ENCODE results near the gene TTC13. TPM values are rescaled to one million over a fixed set of nuclear protein-coding genes. Genes with fewer than 3 reads are reported as not detected.
A peak's percentile ranks its signal among the peaks of the same experiment; 100 is the strongest.

Gene TTC13
- total and polyA plus RNA-seq, 3 donors from 2014 or later: 7.5 to 18.5 (median 10.2) TPM

GRCh38 chr1:230861489-230861888 is 117.2 kb downstream of the TTC13 start:
- WGBS, 2 donors: 95% methylated on average over 11 to 13 of the region's 13 CpGs
- TF ChIP-seq CTCF (IDR thresholded peaks at IDR 0.05) (no peak), POLR2A (IDR thresholded peaks at IDR 0.05) (no peak)
- Histone ChIP-seq H3K27ac (no peak overlapping the region), H3K36me3 (ENCODE audit: low read depth, missing control alignments) (no peaks in the 10 kb centered on the region), H3K4me3 (no peak overlapping the region), H3K9me3 (no peaks in the 10 kb centered on the region), H3K27me3 (no peaks in the 10 kb centered on the region), H3K4me1 (peaks cover 14% of the 10 kb centered on the region)
- intact Hi-C loops (cut with DNase I; ENCODE audit: low total_unique reads): no loop called here
- DNase-seq: no peak

GRCh38 chr1:230860617-230861384 is 117.9 kb downstream of the TTC13 start:
- Histone ChIP-seq H3K9me3 (no peaks in the 10 kb centered on the region), H3K4me3 (no peak overlapping the region), H3K36me3 (ENCODE audit: low read depth, missing control alignments) (no peaks in the 10 kb centered on the region), H3K27ac (no peak overlapping the region), H3K4me1 (peaks cover 14% of the 10 kb centered on the region), H3K27me3 (no peaks in the 10 kb centered on the region)
- no peak for TF ChIP-seq CTCF (IDR thresholded peaks at IDR 0.05)
- TF ChIP-seq POLR2A (IDR thresholded peaks at IDR 0.05): no peak
- 88 to 90% methylated on average over 9 of the region's 9 CpGs for WGBS, 2 donors
- intact Hi-C loops (cut with DNase I; ENCODE audit: low total_unique reads): no loop called here
- no peak for DNase-seq

- H3K27me3 ChIP-seq: no peaks in the 10 kb centered on the region
- H3K9me3 ChIP-seq: no peaks in the 10 kb centered on the region
- WGBS, 2 donors: 52 to 60% methylated on average over 12 of the region's 12 CpGs
- intact Hi-C loops (cut with DNase I; ENCODE audit: low total_unique reads): no loop called here
- no peak for TF ChIP-seq CTCF (IDR thresholded peaks at IDR 0.05)
- TF ChIP-seq POLR2A (IDR thresholded peaks at IDR 0.05): no peak
- no peak overlapping the region for H3K4me3 ChIP-seq
- H3K4me1 ChIP-seq: peaks cover 14% of the 10 kb centered on the region
- DNase-seq: peak; percentile 53
- no peaks in the 10 kb centered on the region for H3K36me3 ChIP-seq (ENCODE audit: low read depth, missing control alignments)
- H3K27ac ChIP-seq: no peak overlapping the region
Measured at GRCh38 chr1:230858918-230859729, 119.5 kb downstream of the TTC13 start.

- Histone ChIP-seq H3K27me3 (no peaks in the 10 kb centered on the region), H3K9me3 (no peaks in the 10 kb centered on the region), H3K4me3 (no peak overlapping the region), H3K27ac (no peak overlapping the region), H3K36me3 (ENCODE audit: low read depth, missing control alignments) (no peaks in the 10 kb centered on the region), H3K4me1 (peaks cover 14% of the 10 kb centered on the region)
- intact Hi-C loops (cut with DNase I; ENCODE audit: low total_unique reads): no loop called here
- no peak for DNase-seq
- TF ChIP-seq CTCF (IDR thresholded peaks at IDR 0.05): no peak
- TF ChIP-seq POLR2A (IDR thresholded peaks at IDR 0.05): no peak
- 88 to 91% methylated on average over 7 of the region's 7 CpGs for WGBS, 2 donors
Measured at GRCh38 chr1:230858236-230858820, 120.3 kb downstream of the TTC13 start.

Data from testis (tissue), 3 donors.